ENCODE results near the gene ZNF710.

DNA sequence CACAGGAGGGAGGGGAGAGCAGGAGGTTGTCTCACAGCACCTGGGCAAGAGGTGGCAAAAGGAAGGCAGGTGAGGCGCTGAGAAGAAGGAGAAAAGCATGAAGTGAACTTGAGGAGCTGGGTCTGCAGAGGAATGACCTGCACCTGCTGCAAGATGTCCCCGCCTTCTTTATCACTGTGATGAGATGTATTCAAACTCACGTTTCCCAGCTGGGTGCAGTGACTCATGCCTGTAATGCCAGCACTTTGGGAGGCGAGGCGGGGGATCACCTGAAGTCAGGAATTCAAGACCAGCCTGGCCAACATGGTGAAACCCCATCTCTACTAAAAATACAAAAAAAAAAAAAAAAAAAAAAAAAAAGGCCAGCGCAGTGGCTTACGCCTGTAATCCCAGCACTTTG is 22.2 kb upstream of the ZNF710 start:
- TF ChIP-seq EZH2 (IDR thresholded peaks at IDR 0.05; ENCODE audit: borderline replicate concordance, low read depth, low read length, poor library complexity, severe bottlenecking) (no peak), CTCF (conservative IDR thresholded peaks at IDR 0.05; ENCODE audit: low read depth, low read length) (no peak)

Measured in A673 (cell line).